DMS 273 (cell line): Measurements from ENCODE around the gene PSAP.

ENCODE experiments used
- DNase-seq: peaks from one replicate; lab custom pipeline; 2025; ENCODE audit not compliant: unreplicated experiment; lab: John Stamatoyannopoulos, UW

The PSAP gene

DNA sequence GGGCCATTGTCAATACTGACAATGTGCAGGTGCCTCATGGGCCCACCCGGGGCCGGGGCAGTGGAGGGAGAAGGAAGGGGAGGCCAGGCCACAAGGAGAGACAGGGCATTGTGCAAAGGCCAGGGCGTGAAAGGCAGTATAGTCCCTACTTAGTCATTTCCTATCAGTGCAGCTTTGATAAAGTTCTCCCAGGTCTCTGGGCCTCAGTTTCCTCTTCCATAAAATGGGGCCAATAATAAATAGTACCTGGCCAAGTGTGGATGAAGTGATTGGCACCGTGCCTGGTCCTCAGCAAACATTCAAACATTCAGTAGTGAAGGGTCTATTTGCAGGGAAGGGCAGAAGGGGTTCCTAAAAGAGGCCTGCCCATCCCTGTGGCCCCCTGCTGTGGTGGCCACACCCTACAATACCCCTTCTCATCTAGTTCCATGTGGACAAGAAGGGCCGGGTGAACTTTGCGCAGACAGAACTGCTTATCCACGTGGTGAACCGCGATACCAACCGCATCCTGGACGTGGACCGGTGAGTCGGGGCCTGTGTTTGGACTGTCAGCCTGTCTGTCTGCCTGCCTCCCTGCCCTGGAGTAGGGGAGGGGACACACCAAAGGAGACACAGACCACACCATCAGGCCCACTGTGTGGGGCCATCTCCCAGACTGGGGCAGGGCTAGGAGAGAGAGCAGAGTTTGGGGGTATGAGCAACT, 40.9 kb downstream of the PSAP start:
- DNase-seq: no peak

DNA sequence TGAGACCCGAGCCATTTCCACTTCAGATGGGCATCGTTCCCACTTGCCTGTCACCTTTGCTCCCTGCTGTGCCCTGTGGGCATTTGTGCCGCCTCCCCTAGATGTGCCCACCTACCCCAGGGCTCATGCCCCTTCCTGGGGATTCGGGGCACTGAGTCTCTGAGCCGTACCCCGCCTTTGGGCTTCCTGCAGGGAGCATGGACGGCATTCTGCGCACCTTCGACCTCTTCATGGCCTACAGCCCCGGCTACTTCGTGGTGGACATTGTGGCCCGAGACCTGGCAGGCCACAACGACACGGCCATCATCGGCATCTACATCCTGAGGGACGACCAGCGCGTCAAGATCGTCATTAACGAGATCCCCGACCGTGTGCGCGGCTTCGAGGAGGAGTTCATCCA, 41.4 kb downstream of the PSAP start:
- no peak for DNase-seq

DNA sequence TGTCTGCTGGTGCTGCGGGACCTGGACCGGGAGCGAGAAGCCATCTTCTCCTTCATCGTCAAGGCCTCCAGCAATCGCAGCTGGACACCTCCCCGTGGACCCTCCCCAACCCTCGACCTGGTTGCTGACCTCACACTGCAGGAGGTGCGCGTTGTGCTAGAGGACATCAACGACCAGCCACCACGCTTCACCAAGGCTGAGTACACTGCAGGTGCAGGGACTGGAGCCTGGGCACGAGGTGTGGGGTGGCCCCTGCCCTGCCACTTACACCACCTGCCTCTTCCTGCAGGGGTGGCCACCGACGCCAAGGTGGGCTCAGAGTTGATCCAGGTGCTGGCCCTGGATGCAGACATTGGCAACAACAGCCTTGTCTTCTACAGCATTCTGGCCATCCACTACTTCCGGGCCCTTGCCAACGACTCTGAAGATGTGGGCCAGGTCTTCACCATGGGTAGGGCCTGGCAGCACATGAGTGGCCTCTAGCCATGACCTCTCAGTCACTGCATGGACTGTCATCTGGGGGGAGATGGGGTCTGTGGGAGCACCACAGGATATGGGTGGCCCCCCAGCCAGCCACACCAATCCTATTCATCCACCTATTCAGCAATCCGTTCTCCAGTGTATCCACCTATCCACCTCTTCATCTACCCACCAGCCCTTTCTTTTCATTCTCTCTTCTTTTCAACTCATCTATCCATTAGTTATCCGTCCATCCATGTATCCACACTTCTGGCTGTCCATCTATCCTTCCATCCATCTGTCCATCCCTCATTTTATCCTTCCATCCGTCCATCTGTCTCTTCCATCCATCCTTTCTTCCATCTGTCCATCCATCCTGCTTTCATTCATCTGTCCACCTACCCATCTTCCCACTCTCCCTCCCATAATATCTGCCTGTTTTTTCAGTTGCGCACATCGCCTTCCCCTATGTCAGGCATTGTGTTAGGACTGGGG, 43.2 kb downstream of the PSAP start:
- no peak for DNase-seq

DNA sequence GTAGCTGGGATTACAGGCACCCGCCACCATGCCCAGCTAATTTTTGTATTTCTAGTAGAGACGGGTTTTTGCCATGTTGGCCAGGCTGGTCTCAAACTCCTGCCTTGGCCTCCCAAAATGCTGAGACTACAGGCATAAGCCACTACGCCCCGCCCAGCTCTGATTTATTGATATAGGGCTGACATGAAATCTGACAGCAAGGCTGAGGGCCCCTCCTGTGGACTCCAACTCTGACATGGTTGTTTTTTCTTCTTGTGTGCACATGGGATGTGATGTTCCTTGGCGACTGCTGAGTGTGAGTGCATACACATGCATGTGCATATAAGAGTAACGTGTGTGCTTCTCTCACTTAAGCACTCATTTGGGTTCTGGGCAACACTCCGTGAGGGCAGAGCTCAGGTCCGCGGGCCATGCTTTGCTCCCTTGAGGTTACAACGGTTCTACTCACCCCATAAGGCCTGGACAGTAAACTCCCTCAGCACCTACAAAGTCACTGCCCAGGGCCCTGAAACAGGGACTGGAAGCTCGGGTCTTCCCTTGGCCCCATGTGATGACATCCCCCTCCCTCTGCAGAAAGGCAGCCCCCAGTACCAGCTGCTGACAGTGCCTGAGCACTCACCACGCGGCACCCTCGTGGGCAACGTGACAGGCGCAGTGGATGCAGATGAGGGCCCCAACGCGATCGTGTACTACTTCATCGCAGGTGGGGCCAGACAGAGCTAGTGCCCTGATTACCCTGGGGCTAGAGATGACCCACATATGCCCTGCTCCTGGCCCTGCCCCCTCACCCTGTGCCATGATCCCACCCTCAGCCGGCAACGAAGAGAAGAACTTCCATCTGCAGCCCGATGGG, 44.1 kb downstream of the PSAP start:
- no peak for DNase-seq

DNA sequence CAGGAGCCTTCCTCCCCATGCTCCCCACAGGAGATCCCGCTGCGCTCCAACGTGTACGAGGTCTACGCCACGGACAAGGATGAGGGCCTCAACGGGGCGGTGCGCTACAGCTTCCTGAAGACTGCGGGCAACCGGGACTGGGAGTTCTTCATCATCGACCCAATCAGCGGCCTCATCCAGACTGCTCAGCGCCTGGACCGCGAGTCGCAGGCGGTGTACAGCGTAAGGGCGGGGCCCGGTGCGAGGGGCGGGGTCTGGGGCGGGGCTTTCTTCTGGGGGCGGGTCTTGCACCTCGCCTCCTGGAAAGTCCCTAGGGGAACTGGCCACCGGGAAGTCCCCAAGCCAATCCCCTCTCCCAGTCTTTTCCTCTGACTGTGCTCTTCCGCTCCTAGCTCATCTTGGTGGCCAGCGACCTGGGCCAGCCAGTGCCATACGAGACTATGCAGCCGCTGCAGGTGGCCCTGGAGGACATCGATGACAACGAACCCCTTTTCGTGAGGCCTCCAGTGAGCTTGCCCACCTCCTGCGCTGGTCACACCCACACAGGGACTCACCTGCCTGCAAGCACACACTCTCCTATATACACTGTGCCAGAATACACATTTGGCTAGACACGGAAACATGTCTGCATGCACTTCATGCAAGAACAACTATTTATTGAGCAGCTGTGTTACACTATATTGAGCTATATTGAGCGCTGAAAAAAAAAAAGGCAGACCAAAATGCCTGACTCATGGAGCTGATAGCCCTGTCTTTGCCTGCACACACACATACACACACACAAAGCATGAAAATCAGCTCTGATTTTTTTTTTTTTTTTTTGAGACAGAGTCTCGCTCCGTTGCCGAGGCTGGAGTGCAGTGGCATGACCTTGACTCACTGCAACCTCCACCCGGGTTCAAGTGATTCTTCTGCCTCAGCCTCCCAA, 45.0 kb downstream of the PSAP start:
- no peak for DNase-seq

GRCh38 chr10:71804077-71804476, 47.0 kb downstream of the PSAP start:
- peak; percentile 62 for DNase-seq

DNA sequence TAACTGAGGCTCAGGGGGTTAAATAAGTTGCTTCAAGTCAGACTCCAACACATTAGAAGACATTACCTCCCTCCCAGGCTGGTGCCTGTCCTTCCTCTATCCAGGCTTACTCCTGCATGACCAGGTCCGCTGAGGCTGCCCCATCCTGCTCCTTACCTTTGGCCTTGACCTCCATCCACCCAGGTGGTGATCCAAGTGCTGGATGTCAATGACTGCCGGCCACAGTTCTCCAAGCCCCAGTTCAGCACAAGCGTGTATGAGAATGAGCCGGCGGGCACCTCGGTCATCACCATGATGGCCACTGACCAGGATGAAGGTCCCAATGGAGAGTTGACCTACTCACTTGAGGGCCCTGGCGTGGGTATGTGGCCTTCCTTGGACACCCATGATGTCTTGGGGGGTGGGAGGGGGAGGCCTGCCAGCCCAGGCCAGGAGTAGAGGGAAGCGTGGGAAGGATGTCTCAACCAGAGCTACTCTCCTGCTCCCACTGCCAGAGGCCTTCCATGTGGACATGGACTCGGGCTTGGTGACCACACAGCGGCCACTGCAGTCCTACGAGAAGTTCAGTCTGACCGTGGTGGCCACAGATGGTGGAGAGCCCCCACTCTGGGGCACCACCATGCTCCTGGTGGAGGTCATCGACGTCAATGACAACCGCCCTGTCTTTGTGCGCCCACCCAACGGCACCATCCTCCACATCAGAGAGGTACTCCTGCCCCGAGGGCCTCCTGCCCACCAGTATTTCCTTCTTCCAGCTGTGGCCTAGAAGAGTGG, 48.1 kb downstream of the PSAP start:
- DNase-seq: no peak

- no peak for DNase-seq
Measured at GRCh38 chr10:71802235-71802634, 48.8 kb downstream of the PSAP start.

DNA sequence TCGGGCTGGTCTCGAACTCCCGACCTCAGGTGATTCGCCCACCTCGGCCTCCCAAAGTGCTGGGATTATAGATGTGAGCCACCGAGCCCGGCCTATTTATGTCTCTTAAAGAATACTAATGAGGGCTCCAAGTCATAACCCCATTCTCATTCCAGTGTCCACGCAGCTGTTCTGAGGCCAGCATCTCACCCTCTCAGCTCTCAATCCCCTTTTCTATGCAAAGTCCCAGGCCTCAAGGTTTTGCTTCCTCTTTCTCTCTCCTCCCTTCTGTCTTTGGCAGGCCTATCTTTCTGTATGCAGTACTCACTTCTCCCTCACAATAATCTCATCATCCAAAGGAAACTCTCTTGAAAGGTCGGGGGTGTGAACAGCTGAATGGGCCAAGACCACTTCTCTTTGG, 49.7 kb downstream of the PSAP start:
- no peak for DNase-seq

GRCh38 chr10:71799608-71800453, 51.2 kb downstream of the PSAP start:
- no peak for DNase-seq

DNA sequence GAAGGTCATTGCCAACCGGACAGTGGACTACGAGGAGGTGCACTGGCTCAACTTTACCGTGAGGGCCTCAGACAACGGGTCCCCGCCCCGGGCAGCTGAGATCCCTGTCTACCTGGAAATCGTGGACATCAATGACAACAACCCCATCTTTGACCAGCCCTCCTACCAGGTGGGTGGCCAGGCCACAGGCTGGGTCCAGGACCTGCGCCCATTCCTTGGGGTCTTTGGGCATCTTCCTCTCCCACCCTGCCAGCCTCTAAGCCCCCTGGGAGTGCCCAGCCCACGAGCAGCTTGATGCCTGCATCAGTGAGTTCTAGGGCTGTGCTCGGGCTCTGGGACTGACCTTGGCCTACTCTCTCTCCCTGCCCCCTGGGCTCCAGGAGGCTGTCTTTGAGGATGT, 51.9 kb downstream of the PSAP start:
- DNase-seq: no peak

- DNase-seq: no peak
Measured at GRCh38 chr10:71798308-71798624, 52.8 kb downstream of the PSAP start.

DNA sequence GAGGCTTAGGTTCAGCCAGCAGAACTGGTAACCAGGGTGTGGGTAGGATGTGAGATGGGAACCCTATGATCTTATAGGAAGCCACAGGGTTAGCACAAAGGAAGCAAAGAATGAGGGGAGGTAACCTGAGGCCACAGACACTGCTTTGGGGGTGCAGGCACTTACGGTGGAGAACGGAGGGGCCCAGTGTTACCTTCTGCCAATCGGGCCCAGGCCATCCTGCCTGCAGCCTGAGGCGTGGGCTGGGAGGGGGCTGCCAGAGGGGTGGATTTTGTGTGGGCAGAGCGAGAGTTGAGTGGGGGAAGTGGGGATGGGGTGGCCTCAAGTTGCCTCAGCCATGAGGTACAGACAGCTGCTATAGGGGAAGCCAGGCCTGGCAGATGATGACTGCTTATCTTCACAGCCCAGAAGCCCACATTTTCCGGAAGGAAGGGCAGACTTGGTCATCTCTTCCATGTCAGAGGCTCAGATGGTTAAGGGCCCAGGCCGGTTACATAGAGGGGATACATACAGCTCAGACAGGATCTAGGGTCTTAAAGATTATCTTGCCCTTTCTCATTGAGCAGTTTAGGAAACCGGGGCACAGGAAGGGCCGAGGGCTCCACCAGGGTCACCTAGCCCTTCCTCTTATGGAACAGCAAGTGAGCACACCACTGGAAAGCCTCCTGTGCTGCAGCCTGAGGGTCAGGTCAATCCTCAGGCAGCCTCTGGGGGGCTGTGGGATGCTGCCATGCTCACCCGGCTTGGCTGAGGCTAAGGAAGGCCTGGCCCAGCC, 53.3 kb downstream of the PSAP start:
- DNase-seq: no peak

DNA sequence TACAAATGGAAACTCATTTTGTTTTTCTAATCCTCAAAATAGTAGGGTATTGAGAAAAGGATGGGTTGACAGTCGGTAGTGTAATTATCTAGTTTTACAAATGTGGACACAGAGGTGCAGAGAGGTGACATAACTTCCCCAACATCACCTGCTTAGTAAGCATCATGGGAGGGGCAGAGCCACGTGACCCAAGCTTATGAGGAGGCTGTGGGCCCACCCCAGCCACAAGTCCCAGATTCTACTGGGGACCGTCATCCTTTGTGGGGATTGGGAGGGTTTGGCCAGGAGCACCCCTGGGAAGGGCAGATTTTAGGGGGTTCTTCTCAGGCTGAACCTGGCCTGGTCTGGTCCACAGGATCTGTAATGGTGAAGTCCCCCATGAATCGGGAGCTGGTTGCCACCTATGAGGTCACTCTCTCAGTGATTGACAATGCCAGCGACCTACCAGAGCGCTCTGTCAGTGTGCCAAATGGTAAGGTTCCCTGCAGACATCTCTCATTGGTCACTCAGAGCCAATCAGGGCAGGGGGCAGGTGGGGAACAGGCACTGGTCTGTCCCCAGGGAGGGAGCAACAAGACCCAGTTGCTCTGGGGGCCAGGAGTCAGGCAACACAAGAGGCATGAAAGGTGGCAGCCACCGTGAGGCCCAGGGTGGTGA, 54.2 kb downstream of the PSAP start:
- DNase-seq: no peak

GRCh38 chr10:71795248-71795647, 55.8 kb downstream of the PSAP start:
- DNase-seq: peak; percentile 13

- no peak for DNase-seq
Measured at GRCh38 chr10:71790749-71791440, 60.2 kb downstream of the PSAP start.

- no peak for DNase-seq
Measured at GRCh38 chr10:71789871-71790270, 61.2 kb downstream of the PSAP start.
